ENCODE data around the gene C4BPB.

Gene C4BPB

DNA sequence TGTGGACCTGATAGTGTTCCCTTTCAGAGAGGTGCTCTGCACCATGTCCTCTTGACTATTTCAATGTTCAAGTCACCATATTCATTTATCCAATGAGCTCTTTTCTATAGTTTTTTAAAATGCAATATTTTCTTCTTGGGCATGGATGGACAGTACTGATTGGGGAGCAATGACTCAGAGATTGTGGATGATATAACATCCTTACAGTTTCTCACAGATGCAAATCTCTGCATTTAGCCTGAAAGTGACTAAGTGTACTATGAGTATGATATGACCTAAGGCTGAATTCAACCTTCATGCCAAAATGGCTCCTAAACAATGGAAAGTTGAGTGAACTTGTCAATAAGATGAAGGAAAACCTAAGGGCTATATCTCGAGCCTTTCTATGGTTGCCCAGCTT, 51.9 kb downstream of the C4BPB start:
- peak; percentile 60 for DNase-seq (ENCODE audit: low read depth)

DNA sequence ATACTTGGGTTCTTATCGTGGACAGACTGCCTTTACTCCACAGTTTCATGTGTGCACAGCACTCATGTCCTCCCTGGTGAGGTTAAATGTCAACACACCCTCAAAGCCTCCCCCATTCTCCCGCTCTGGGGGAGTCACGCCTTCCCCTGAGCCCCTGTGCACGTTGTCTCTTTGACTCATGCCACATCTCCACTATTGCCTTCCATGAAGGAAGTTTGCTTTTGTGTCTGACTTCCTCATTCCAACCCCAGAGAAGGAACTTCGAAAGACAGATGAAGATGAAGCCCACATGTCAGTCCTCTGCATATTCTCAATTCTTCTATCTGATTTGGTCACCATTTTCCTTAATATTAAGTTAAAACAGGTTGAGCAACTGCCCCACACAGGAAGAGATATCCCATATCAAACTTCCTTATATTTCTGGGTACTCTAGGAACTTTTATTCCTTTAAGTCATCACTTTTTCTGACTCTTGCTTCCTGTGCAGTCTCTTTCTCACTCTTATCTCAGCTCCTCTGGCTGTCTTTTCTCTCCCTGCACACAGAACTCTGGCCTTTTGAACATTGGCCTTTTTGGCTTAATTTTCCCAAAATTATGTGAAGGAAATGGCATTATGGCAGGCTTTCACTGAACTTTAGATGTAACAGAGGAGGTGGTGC, 56.9 kb downstream of the C4BPB start:
- DNase-seq (ENCODE audit: low read depth): no peak

Measured in iris pigment epithelial cell (primary cell).